Activated CD4-positive, alpha-beta memory T cell treated with anti-CD3 and anti-CD28 coated beads, Interleukin-2, amount 10 ng/mL, durations not matched to agents 7 days and 5 days (primary cell): ENCODE measurements around the gene SLC8A1. TPM values are rescaled to one million over a fixed set of nuclear protein-coding genes. Genes with fewer than 3 reads are reported as not detected.

Experiments
- CTCF ChIA-PET: fragments of 350-600 bp; sonication (Branson Sonifier 250); formaldehyde crosslinking; loops from one replicate; lab custom pipeline; 2021; ENCODE audit warnings: antibody characterized with exemption, inconsistent platforms; lab: Charles Lee
- POLR2A ChIA-PET: fragments of 350-600 bp; sonication (Branson Sonifier 250); formaldehyde crosslinking; loops from one replicate; lab custom pipeline; 2021; ENCODE audit warnings: antibody characterized with exemption; lab: Charles Lee
- DNase-seq: peaks from one replicate; pipeline ENCODE4 v3.0.0-alpha.2; 2020
- H3K27ac Mint-ChIP-seq: one replicate; pipeline ENCODE4 v1.8.0; 2021; ENCODE audit warnings: mild to moderate bottlenecking, mixed read lengths
- H3K27me3 Mint-ChIP-seq: one replicate; pipeline ENCODE4 v1.8.0; 2021; ENCODE audit warnings: mixed read lengths
- H3K36me3 Mint-ChIP-seq: one replicate; pipeline ENCODE4 v1.8.0; 2021; ENCODE audit warnings: low read depth, mixed read lengths
- H3K4me1 Mint-ChIP-seq: one replicate; pipeline ENCODE4 v1.8.0; 2021; ENCODE audit warnings: mixed read lengths
- H3K4me3 Mint-ChIP-seq: one replicate; pipeline ENCODE4 v1.8.0; 2021; ENCODE audit warnings: mild to moderate bottlenecking, mixed read lengths
- H3K9me3 Mint-ChIP-seq: one replicate; pipeline ENCODE4 v1.8.0; 2021; ENCODE audit warnings: mixed read lengths
- total RNA-seq, 2 experiments: library from RNA; stranded (reverse); gene quantifications; one replicate each; pipeline ENCODE4 v1.2.3, GENCODE V29; 2021

SLC8A1 gene
- total RNA-seq, 2 experiments from 2014 or later, result 0.25 to 0.45 TPM

DNA sequence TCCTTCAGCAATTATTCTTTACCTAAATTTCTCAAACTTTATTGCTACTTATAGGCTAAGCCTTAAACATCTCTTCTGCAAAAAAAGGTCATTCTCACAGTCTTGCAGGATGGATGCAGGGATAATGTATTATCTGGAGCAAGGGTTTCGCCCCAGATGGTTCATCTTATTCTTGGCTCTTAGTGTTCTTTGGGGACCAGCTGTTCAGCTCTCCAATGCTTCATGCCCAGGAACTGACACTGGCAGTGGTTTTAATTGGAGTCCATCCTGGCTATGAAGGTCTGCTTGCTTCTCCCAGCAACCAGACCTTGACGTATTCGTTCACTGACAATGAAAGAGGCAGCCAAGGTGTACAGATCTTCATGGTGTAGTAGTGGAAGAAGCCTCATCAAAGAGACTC lies 331.9 kb downstream of the SLC8A1 start:
- no peaks in the 10 kb centered on the region for H3K27me3 Mint-ChIP-seq
- DNase-seq, result no peak
- CTCF ChIA-PET, result no interaction called here
- H3K4me3 Mint-ChIP-seq, result no peak overlapping the region
- no peaks in the 10 kb centered on the region for H3K9me3 Mint-ChIP-seq
- no peak overlapping the region for H3K27ac Mint-ChIP-seq
- POLR2A ChIA-PET, result no interaction called here
- no peaks in the 10 kb centered on the region for H3K36me3 Mint-ChIP-seq
- no peaks in the 10 kb centered on the region for H3K4me1 Mint-ChIP-seq

- Mint-ChIP-seq H3K27ac (no peak overlapping the region), H3K4me3 (no peak overlapping the region), H3K9me3 (no peaks in the 10 kb centered on the region), H3K27me3 (no peaks in the 10 kb centered on the region), H3K36me3 (no peaks in the 10 kb centered on the region), H3K4me1 (no peaks in the 10 kb centered on the region)
- DNase-seq, result no peak
- POLR2A ChIA-PET, result no interaction called here
- CTCF ChIA-PET, result no interaction called here
These were observed 333.3 kb downstream of the SLC8A1 start for GRCh38 chr2:40118622-40119021.

DNA sequence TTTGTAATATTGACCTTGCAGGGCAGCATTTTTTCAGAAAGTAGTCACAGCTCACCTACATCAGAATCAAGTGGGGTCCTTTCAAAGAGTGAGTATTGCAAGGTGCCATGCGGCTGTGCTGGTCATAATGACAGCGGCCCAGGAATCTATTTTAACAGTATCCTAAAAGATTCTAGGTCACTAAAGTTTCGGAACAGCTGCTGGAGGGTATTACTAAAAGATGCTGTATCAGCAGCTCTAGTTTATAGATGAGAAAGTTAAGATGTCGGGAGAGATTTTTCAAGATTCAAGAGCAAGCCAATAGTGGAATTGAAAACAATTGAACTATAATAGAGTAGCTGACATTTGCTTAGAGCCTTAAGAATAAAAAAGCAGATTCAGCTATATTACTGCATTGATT lies 336.0 kb downstream of the SLC8A1 start:
- Mint-ChIP-seq H3K27ac (no peak overlapping the region), H3K27me3 (no peaks in the 10 kb centered on the region), H3K36me3 (no peaks in the 10 kb centered on the region), H3K4me1 (no peaks in the 10 kb centered on the region), H3K9me3 (no peaks in the 10 kb centered on the region), H3K4me3 (no peak overlapping the region)
- POLR2A ChIA-PET, result no interaction called here
- DNase-seq, result no peak
- CTCF ChIA-PET, result no interaction called here

GRCh38 chr2:40115348-40115747 lies 336.5 kb downstream of the SLC8A1 start:
- no peak overlapping the region for H3K4me3 Mint-ChIP-seq
- no peak overlapping the region for H3K27ac Mint-ChIP-seq
- ChIA-PET CTCF (no interaction called here), POLR2A (no interaction called here)
- no peaks in the 10 kb centered on the region for H3K27me3 Mint-ChIP-seq
- no peaks in the 10 kb centered on the region for H3K9me3 Mint-ChIP-seq
- DNase-seq, result no peak
- H3K36me3 Mint-ChIP-seq, result no peaks in the 10 kb centered on the region
- no peaks in the 10 kb centered on the region for H3K4me1 Mint-ChIP-seq

GRCh38 chr2:40113997-40114396 lies 337.9 kb downstream of the SLC8A1 start:
- CTCF ChIA-PET, result no interaction called here
- no peak for DNase-seq
- no peak overlapping the region for H3K4me3 Mint-ChIP-seq
- no peak overlapping the region for H3K27ac Mint-ChIP-seq
- H3K36me3 Mint-ChIP-seq, result no peaks in the 10 kb centered on the region
- no peaks in the 10 kb centered on the region for H3K9me3 Mint-ChIP-seq
- H3K27me3 Mint-ChIP-seq, result no peaks in the 10 kb centered on the region
- POLR2A ChIA-PET, result no interaction called here
- H3K4me1 Mint-ChIP-seq, result no peaks in the 10 kb centered on the region

GRCh38 chr2:40113272-40113968 lies 338.5 kb downstream of the SLC8A1 start:
- Mint-ChIP-seq H3K27me3 (no peaks in the 10 kb centered on the region), H3K4me1 (no peaks in the 10 kb centered on the region), H3K27ac (no peak overlapping the region), H3K36me3 (no peaks in the 10 kb centered on the region), H3K9me3 (no peaks in the 10 kb centered on the region), H3K4me3 (no peak overlapping the region)
- ChIA-PET POLR2A (no interaction called here), CTCF (no interaction called here)
- DNase-seq, result no peak

DNA sequence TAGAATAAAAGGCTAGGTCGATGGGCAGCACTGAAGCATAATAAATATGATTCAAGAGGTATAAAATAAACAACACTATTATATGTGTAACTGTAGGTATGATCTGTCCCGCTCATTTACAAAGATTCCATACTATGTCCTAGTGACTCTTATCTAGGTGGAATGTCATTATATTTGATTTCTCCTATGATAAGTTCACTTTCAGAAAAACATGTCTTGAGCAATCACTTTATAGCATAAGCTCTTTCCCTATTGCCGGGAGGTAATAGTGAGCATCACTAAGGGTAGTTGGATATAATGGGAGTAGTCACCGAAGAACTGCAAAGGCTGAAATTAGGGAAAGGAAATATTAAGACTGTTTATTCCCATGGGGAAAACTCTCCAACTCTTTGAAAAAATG lies 342.5 kb downstream of the SLC8A1 start:
- H3K4me3 Mint-ChIP-seq, result no peak overlapping the region
- H3K27ac Mint-ChIP-seq, result no peak overlapping the region
- ChIA-PET POLR2A (no interaction called here), CTCF (no interaction called here)
- no peaks in the 10 kb centered on the region for H3K27me3 Mint-ChIP-seq
- no peaks in the 10 kb centered on the region for H3K9me3 Mint-ChIP-seq
- no peak for DNase-seq
- H3K4me1 Mint-ChIP-seq, result no peaks in the 10 kb centered on the region
- no peaks in the 10 kb centered on the region for H3K36me3 Mint-ChIP-seq

GRCh38 chr2:40108851-40109250 lies 343.0 kb downstream of the SLC8A1 start:
- DNase-seq, result no peak
- Mint-ChIP-seq H3K4me1 (no peaks in the 10 kb centered on the region), H3K4me3 (no peak overlapping the region), H3K9me3 (no peaks in the 10 kb centered on the region), H3K36me3 (no peaks in the 10 kb centered on the region), H3K27ac (no peak overlapping the region), H3K27me3 (no peaks in the 10 kb centered on the region)
- POLR2A ChIA-PET, result no interaction called here
- CTCF ChIA-PET, result no interaction called here

- no peak overlapping the region for H3K4me3 Mint-ChIP-seq
- no peaks in the 10 kb centered on the region for H3K36me3 Mint-ChIP-seq
- no peaks in the 10 kb centered on the region for H3K4me1 Mint-ChIP-seq
- DNase-seq, result no peak
- CTCF ChIA-PET, result no interaction called here
- H3K27me3 Mint-ChIP-seq, result no peaks in the 10 kb centered on the region
- POLR2A ChIA-PET, result no interaction called here
- no peaks in the 10 kb centered on the region for H3K9me3 Mint-ChIP-seq
- no peak overlapping the region for H3K27ac Mint-ChIP-seq
These were observed 345.8 kb downstream of the SLC8A1 start for GRCh38 chr2:40106061-40106460.

DNA sequence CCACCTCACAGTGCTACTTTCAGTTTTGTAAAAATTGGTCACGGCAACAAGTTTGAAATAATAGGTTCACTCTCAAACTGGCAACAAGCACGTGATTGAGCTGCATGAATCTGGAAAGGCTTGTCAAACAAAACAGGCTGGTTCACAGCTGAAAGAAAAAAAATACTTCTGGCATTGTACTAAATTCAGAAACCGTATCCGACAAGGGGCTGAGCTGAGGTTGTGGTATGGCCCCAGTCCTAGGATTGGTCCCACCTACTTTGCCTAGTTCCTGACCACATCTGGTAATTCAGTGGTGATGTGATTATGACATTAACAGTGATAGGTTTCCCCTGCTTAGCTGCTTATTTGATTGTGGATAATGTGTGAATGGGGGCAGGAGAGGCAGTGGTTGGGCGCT lies 346.3 kb downstream of the SLC8A1 start:
- Mint-ChIP-seq H3K27me3 (no peaks in the 10 kb centered on the region), H3K9me3 (no peaks in the 10 kb centered on the region), H3K4me3 (no peak overlapping the region), H3K27ac (no peak overlapping the region), H3K4me1 (no peaks in the 10 kb centered on the region), H3K36me3 (no peaks in the 10 kb centered on the region)
- no peak for DNase-seq
- ChIA-PET CTCF (no interaction called here), POLR2A (no interaction called here)

DNA sequence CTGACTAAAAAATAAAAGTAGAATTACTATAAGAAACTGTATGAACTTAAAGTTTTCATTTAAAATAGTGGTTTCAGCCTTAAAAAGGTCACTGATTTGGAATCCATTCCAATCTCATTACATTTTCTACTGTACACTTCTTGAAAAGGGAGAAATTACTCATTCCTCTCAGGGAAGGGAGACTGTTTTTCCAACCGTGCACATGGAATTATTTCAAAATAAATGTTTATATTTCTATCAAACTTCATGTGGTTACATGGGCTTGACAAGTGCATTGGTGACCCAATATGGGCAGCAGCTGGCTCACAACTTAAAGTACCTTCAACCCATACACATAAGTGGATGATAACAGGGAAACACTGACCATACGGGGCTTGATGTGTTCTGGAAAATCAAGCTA lies 348.3 kb downstream of the SLC8A1 start:
- Mint-ChIP-seq H3K27me3 (no peaks in the 10 kb centered on the region), H3K4me1 (no peaks in the 10 kb centered on the region), H3K27ac (no peak overlapping the region), H3K36me3 (no peaks in the 10 kb centered on the region), H3K9me3 (no peaks in the 10 kb centered on the region), H3K4me3 (no peak overlapping the region)
- POLR2A ChIA-PET, result no interaction called here
- DNase-seq, result no peak
- CTCF ChIA-PET, result no interaction called here

- Mint-ChIP-seq H3K27me3 (no peaks in the 10 kb centered on the region), H3K9me3 (no peaks in the 10 kb centered on the region), H3K36me3 (no peaks in the 10 kb centered on the region), H3K4me3 (no peak overlapping the region), H3K4me1 (no peaks in the 10 kb centered on the region), H3K27ac (no peak overlapping the region)
- no peak for DNase-seq
- POLR2A ChIA-PET, result no interaction called here
- CTCF ChIA-PET, result no interaction called here
These were observed 348.7 kb downstream of the SLC8A1 start for GRCh38 chr2:40103163-40103562.

- no peak for DNase-seq
- CTCF ChIA-PET, result no interaction called here
These were observed 349.4 kb downstream of the SLC8A1 start for GRCh38 chr2:40102447-40102846.

DNA sequence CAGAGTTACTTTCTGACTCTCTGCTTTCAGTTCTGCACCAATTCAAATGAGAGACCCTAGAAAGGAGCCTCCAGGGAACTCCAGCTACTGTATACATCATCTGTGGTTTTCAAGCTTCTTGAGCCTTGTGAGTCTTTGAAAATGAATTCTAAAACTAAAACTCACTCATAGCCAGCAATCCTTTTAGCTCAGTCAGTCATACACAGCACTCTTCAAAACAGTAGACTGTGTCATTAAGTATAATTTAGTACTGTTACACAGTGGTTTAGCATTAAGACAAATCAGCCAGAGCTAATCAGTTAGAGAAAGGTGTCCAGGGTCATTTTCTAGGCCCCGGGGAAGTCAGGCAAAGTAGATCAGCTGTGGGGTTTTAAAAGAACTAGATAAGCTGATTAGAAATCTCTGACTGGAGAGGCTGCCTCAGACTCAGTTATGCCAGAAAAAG lies 350.7 kb downstream of the SLC8A1 start:
- no peak overlapping the region for H3K4me3 Mint-ChIP-seq
- CTCF ChIA-PET, result no interaction called here
- no peaks in the 10 kb centered on the region for H3K4me1 Mint-ChIP-seq
- no peak overlapping the region for H3K27ac Mint-ChIP-seq
- H3K9me3 Mint-ChIP-seq, result no peaks in the 10 kb centered on the region
- POLR2A ChIA-PET, result no interaction called here
- no peaks in the 10 kb centered on the region for H3K36me3 Mint-ChIP-seq
- no peak for DNase-seq
- no peaks in the 10 kb centered on the region for H3K27me3 Mint-ChIP-seq

More at GRCh38 chr2:40102447-40102846, 349.4 kb downstream of the SLC8A1 start:
- Mint-ChIP-seq H3K9me3 (no peaks in the 10 kb centered on the region), H3K4me3 (no peak overlapping the region), H3K36me3 (no peaks in the 10 kb centered on the region), H3K27ac (no peak overlapping the region), H3K27me3 (no peaks in the 10 kb centered on the region), H3K4me1 (no peaks in the 10 kb centered on the region)
- POLR2A ChIA-PET, result no interaction called here
